ENCODE measurements around the gene FGF2.
"Not testable (repeated sequence)": the region's sequence is repeated elsewhere in the genome, so short reads cannot be mapped to it uniquely, and the experiment has no call there.

FGF2 gene

GRCh38 chr4:122851568-122851967, 24.9 kb downstream of the FGF2 start:
- no peak for DNase-seq

- no peak for DNase-seq
Measured at GRCh38 chr4:122854447-122855352, 28.1 kb downstream of the FGF2 start.

GRCh38 chr4:122855353-122855890, 28.8 kb downstream of the FGF2 start:
- DNase-seq, result no peak

- DNase-seq, result no peak
Measured at GRCh38 chr4:122857160-122857559, 30.5 kb downstream of the FGF2 start.

- DNase-seq, result no peak
Measured at GRCh38 chr4:122858705-122859104, 32.1 kb downstream of the FGF2 start.

- no peak for DNase-seq
Measured at GRCh38 chr4:122861172-122861943, 34.7 kb downstream of the FGF2 start.

GRCh38 chr4:122863639-122864038, 37.0 kb downstream of the FGF2 start:
- DNase-seq, result no peak

- no peak for DNase-seq
Measured at GRCh38 chr4:122865425-122865824, 38.8 kb downstream of the FGF2 start.

- DNase-seq, result not testable (repeated sequence)
Measured at GRCh38 chr4:122868235-122868634, 41.6 kb downstream of the FGF2 start.

- no peak for DNase-seq
Measured at GRCh38 chr4:122873146-122873545, 46.5 kb downstream of the FGF2 start.

GRCh38 chr4:122873821-122874593, 47.4 kb downstream of the FGF2 start:
- DNase-seq, result no peak

GRCh38 chr4:122875949-122876348, 49.3 kb downstream of the FGF2 start:
- no peak for DNase-seq

GRCh38 chr4:122876456-122876855, 49.8 kb downstream of the FGF2 start:
- DNase-seq, result no peak

GRCh38 chr4:122879001-122879400, 52.4 kb downstream of the FGF2 start:
- no peak for DNase-seq

GRCh38 chr4:122882857-122883735, 56.5 kb downstream of the FGF2 start:
- no peak for DNase-seq

- no peak for DNase-seq
Measured at GRCh38 chr4:122884499-122884898, 57.9 kb downstream of the FGF2 start.

GRCh38 chr4:122889726-122890125, 63.1 kb downstream of the FGF2 start:
- no peak for DNase-seq

GRCh38 chr4:122890147-122890795, 63.6 kb downstream of the FGF2 start:
- DNase-seq, result no peak

GRCh38 chr4:122894827-122895226, 68.2 kb downstream of the FGF2 start:
- no peak for DNase-seq

GRCh38 chr4:122895336-122895995, 68.8 kb downstream of the FGF2 start:
- no peak for DNase-seq

GRCh38 chr4:122896270-122896669, 69.6 kb downstream of the FGF2 start:
- DNase-seq, result no peak

All from activated naive CD4-positive, alpha-beta T cell (primary cell).